IPS DF 4.7 (cell line): Measurements from ENCODE around the gene MIF.
"Not testable (repeated sequence)": the region's sequence is repeated elsewhere in the genome, so short reads cannot be mapped to it uniquely, and the experiment has no call there.

Source experiments
- DNase-seq: peaks from one replicate; pipeline ENCODE4 v3.0.0-alpha.2; 2013; ENCODE audit warnings: low spot score; ENCODE audit errors: extremely low read depth

MIF gene

GRCh38 chr22:23938328-23939016 lies 44.3 kb downstream of the MIF start:
- no peak for DNase-seq

GRCh38 chr22:23939017-23939357 lies 44.8 kb downstream of the MIF start:
- DNase-seq: no peak

- not testable (repeated sequence) for DNase-seq
Observed at GRCh38 chr22:23940166-23940565, 46.0 kb downstream of the MIF start.
